ENCODE data around the gene IP6K2.
"Not testable (repeated sequence)": the region's sequence is repeated elsewhere in the genome, so short reads cannot be mapped to it uniquely, and the experiment has no call there.

GRCh38 chr3:48741226-48741625, 24.2 kb upstream of the IP6K2 start:
- TF ChIP-seq CTCF, POLR2A (IDR thresholded peaks at IDR 0.05): not testable (repeated sequence)

All from sigmoid colon (tissue), 3 donors.